Measurements from ENCODE around the gene C1S.
"Not testable (repeated sequence)": the region's sequence is repeated elsewhere in the genome, so short reads cannot be mapped to it uniquely, and the experiment has no call there.

C1S gene

DNA sequence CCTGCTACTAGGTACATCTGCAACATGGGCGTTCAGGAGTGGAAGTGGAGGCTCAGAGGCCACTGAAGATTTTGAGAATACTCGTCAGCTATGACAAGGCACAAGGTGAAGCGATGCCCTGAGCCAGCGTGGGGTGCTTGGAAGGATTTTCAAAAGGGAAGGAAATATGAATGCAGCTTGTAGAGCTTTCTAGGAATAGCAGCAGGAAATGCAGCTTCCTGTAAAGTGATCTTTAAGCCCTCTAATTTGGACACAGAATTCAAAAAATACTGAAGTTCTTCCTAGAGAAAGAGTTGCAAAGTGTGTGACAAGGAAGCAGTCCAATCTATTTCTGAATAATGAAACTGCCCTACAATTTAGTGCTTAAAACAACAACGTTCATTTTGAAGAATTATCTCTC lies 13.2 kb upstream of the C1S start:
- no peak for DNase-seq

DNA sequence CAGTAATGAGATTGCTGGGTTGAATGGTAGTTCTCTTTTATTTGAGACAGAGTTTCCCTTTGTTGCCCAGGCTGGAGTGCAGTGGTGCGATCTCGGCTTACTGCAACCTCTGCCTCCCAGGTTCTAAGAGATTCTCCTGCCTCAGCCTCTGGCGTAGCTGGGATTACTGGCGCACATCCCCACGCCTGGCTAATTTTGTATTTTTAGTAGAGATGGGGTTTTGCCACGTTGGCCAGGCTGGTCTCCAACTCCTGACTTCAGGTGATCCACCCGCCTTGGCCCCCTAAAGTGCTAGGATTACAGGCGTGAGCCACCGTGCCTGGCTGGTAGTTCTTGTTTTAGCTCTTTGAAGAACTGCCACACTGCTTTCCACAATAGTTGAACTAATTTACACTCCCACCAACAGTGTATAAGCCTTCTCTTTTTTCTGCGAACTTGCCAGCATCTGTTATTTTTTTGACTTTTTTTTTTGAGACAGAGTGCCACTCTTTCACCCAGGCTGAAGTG lies 11.0 kb upstream of the C1S start:
- not testable (repeated sequence) for DNase-seq

DNA sequence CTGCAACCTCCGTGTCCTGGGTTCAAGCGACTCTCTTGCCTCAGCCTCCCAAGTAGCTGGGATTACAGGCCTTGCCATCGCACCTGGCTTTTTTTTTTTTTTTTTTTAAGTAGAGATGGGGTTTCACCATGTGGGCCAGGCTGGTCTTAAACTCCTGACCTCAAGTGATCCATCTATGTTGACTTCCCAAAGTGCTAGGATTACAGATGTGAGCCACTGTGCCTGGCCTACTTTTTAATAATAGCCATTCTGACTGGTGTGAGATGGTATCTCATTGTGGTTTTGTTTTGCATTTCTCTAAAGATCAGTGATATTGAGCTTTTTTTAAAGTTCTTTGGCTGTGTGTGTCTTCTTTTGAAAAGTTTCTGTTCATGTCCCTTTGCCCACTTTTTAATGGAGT lies 10.5 kb upstream of the C1S start:
- DNase-seq, result not testable (repeated sequence)

DNA sequence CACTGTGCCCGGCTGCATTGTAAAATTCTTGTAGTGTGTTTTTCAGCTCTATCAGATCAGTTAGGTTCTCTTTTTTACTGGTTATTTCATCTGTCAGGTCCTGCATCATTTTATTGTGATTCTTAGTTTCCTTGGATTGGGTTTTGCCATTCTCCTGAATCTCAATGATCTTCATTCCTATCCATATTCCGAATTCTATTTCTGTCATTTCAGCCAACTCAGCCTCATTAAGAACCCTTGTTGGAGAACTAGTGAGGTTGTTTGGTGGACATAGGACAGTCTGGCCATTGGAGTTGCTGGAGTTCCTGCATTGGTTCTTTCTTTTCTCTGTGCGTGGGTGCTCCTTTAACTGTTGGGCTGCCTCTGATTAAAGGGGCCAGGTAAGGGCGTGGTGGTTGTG lies 5.6 kb upstream of the C1S start:
- no peak for DNase-seq

DNA sequence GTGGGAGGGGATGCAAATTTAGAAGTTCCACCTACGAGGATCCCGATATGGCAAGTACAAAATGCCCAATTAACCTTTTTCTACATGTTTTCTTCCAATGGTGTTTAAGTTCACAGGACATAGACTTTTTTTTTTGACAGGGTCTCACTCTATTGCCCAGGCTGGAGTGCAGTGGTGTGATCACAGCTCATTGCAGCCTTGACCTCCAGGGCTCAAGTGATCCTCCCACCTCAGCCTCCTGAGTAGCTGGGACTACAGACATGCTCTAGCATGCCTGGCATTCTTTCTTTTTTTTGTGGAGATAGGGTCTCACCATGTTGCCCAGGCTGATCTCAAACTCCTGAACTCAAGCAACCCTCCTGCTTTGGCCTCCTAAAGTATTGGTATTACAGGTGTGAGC lies 4.8 kb upstream of the C1S start:
- not testable (repeated sequence) for DNase-seq

DNA sequence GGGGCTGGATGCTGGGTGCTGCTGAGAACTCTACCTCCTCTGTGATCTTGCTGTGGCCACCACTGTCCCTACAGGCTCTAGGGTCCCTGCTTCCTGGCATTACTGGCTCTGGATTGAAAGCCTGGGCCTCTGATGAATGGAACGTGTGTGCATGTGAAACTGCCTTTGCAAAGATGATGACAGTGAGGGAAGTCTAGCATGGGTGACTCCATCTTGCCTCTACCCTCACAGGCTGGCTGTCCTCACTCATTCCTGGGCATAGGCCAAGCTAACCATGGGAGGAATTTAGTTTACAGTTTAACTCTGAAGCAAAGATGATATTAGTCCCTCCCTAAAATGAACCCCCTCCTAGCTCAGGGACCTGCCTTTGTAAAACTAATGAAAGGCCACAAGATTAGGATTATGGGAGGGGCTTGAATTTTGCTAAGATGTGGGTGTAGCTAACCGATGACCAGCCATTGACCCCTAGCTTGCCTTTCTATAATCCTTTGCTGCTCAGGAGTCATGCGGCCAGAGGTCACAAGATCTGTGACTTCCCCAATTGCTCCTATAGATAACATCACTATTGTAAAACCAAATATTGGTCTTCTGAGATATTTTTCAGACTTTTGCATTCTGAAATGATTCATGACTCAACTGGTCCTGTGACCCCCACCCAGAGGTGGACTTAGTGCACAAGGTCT lies 2.2 kb upstream of the C1S start:
- no peak for DNase-seq

DNA sequence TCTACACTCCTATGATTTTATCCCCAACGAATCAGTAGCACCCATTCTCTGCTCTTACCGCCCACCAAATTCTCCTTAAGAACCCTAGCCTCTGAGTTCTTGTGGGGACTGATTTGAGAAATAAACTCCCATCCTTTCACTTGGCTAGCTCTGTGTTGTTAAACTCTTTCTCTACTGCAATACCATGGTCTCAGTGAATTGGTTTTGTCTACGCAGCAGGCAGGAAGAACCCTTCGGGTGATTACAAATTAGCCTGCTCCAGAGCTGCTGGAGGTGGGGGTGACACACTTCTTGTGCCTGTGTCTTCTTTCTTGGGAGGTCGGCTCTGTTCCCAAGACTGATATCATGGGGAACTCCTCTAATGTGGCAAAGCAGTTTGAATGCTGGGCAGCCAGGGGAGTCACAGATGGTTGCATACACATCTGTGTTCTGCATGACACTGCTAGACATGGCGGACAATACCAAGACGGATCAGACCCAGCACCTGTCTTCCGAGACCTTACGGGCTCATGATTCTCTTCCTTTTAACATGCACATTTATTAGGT lies 1.6 kb upstream of the C1S start:
- DNase-seq, result no peak

DNA sequence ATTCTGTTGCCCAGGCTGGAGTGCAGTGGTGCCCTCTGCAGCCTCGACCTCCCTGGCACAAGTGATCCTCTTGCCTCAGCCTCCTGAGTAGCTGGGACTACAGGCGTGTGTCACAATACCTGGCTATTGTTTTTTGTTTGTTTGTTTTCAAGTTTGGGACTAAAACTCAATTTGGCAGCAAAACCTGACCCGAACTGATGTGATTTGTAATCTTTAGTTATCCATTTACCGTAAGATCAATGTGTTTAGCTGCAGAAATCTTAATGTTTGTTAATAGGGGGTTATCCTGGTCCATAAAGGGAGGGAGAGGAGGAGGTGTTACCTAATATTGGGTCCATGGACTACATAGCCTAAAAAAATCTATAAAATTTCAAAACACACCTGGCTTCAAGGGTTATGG lies 738 bp upstream of the C1S start:
- DNase-seq, result no peak

DNA sequence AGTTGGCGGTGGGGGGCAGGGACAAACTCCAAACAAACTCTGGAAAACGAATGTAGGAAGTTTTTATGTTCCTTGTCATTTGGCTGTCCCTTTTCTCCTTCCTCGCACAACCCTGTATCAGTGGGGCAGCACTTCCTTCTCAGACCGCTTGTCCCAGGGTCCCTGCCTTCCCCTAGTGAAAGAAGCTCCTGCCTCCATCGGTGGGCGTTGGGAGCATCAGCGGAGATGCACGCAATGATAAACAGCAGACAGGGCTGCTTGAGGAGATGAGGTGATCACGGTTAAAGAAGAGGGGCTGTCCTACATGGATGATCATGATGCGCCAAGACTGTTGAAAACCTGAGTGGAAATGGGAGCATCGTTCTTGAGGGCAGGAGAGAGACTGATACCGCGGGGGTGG lies 620 bp downstream of the C1S start:
- no peak for DNase-seq

DNA sequence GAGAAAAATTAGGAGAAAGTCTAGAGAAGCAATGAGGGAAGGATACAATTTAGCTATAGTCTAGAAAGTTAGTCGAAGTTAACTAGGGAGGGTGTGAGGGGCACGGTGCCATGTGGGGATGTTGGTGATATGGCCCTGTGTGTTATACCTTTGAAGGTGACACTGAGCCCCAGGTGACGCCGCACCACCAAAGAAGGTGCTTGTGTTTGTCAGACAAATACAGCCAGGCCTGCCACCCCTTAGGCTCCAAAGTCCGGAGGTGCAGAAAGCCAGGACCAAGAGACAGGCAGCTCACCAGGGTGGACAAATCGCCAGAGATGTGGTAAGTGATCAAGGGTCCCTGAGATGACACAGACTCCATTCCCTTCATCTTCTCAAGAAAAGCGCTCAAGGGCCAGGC lies 1.1 kb downstream of the C1S start:
- DNase-seq, result no peak

DNA sequence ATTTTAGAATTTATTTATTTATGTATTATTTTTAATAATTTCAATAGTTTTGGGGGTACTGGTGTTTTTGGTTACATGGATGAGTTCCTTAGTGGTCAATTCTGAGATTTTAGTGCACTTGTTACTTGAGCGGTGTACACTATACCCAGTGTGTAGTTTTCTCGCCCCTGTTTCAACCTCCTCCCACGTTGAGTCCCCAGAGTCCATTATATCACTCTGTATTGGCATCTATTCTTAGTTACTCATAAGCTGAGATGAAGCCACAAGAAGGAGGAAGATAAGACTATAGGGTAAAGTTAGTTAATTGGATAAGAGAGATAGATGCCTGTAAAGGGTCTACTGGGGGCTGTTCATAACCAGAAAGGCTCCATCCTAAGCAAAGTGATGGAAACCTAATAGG lies 4.0 kb downstream of the C1S start:
- no peak for DNase-seq

DNA sequence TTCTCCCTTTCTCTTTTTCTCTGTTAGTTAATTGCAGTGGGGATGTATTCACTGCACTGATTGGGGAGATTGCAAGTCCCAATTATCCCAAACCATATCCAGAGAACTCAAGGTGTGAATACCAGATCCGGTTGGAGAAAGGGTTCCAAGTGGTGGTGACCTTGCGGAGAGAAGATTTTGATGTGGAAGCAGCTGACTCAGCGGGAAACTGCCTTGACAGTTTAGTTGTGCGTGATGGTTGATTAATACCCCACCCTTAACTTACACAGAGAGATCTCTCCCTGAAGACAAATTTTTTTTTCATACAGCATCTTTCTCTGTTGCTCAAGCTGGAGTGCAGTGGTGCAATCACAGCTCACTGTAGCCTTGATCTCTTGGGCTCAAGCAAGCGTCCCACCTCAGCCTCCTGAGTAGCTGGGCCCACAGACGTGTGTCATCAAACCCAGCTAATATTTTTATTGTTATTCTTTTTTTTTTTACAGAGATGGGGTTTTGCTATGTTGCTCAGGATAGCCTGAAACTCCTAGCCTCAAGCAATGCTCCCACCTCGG lies 4.6 kb downstream of the C1S start:
- DNase-seq, result no peak

DNA sequence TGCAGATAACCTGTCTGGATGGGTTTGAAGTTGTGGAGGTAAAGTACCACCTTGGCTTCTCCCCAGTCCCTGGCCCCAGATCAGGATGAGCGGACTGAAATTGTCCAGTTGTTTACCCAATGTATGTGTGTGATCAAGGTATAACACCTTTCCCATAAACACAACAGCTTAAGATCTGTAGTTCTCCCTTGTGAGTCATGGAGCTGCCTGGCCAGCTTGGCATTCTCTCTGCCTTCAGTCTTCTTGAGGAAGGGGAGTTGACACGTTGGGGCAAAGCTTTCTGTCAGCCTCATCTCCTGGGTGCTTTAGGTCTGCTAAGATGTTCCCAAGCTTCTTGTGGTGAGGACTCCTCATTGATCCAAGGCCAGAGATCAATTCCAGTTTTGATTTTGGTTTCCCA lies 6.1 kb downstream of the C1S start:
- no peak for DNase-seq

DNA sequence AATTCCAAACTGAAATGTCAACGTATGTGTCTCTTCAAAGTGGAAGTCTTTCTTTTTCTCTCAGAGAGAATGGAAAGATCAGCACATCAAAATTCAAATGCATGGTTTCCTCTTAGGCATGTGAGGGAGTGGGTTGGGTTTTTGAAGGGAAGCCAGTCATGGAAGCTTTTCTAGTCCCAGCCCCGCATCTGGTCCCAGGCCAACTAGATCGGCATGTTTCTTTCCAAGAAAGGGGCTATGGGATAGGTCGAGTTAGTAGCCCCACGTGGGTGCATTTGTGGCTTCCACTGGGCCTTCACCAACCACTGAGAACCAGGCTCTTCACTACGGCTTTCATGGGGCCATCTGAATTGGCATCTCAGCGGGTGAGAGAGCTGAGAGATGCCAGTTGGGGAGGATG lies 6.6 kb downstream of the C1S start:
- DNase-seq, result no peak

DNA sequence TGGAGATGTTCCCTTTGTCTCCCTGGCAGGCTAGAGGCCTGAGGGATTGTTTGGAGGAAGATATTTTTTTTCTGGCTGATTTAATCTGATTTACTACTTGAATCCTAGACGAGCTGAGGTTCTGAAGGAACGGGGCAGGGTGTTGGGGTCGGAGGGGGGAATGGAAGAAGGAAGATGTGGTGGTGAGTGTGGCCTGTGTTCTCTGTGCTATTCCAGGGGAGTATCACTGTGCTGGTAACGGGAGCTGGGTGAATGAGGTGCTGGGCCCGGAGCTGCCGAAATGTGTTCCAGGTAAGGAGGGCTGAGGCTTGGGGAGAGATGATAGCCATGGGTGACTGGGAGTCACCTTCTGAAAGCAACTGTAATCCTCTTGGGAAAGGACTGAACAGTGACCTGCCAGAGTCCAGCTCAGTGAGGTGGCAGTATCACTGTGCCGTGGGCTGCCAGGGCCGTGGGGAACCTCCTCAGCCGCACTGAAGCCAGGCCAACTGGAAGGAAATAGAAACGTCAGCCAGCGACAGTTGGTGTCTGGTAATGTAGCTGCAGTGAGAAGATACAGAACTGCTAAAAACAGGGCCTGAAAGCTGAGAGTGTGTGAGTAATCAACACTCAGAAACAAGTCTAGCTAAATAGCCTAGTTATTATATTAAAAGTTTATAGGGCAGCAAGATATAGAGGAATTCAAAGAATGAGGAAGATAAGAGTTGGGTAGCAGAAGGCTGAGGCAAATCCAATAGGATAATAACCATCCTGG lies 7.9 kb downstream of the C1S start:
- no peak for DNase-seq

DNA sequence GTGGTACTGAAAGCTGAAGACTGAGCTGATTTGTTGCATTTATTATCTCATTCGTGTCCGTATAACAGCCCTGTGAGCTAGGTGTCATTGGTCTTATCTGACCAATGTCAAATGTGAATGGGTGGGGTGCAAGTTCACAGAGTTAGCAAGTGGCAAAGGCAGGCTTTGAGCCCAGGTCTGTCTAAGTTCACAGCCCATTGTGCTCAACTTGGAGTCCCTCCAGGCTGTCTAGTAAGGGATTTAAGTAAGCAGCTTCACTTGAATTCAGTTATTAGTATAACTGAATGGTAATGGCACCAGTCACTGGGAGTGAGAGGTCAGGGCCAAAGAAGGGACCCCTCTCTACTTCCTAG lies 8.5 kb downstream of the C1S start:
- DNase-seq, result no peak

DNA sequence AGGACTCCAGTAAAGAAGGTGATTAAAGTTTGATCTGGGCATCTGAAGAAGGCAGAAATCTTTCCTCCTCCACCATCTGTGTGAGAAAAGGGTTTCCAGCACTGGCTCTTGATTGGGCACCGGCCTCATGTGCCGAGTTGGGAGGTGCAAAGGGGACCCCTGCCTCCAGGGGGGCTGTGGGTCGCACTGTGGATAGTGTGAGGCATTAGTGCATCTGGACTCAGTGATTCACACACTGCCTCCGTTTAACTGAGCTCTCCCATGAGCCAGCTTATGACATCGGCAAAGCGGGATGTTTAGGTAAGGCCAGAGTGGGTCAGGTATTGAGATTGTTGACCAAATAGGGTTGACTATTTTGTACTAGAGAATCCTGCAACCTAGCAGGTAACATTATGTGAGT lies 8.9 kb downstream of the C1S start:
- no peak for DNase-seq

DNA sequence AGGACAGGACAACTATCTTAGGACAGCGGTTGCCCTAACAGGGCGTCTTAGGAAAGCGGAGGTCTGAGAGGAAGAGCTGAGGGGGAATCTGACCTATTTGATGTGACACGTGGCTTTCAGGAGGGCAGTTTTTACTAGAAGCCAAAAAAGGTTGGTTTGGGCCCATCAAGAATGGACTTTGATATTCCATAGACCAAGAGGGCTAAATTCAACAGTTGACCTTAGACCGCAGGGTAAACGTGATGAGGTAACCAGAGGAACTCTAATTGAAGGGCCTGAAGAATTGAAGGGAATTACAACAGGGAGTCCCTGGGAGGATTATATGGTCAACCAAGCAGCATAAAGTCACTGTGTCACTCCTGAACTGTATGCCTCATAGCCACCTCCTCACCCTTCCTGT lies 11.5 kb downstream of the C1S start:
- DNase-seq, result no peak

DNA sequence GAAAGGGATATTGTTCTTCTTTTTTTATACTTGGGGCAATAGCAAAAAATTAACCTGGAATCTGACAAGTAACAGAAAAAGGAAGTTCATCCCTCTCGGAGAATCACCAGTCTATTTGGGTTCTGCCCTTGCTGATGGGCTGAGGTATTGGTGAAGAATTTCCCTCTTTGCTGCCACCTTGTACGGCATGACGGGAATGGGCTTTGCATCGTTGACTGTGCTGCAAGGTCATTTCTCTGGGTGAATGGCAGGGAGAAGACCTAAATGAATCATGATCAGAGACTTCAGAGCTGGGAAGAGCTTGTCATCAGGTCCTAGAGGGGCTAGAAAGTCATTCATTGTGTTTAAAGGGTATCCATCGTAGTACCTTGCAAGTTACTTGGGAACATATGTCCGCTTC lies 12.0 kb downstream of the C1S start:
- DNase-seq, result no peak

DNA sequence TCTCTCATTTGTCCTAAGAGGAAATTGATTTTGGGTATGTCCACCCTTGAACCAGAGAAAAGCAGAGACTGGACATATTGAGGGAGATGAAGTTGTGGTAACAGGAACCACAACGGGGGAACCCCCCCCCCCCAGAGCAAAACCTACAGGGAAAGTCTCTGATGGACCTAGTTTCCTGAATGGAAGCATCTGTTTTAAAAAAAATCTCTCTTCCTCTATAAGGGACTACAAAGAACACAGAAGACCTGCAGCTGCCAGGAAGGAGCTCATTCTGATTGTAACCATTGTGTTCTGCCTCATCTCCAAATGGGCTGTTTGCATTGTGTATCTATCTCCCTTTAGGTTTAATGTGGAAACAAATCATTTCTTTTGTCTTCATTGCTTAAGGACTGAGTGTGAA lies 13.4 kb downstream of the C1S start:
- no peak for DNase-seq

DNA sequence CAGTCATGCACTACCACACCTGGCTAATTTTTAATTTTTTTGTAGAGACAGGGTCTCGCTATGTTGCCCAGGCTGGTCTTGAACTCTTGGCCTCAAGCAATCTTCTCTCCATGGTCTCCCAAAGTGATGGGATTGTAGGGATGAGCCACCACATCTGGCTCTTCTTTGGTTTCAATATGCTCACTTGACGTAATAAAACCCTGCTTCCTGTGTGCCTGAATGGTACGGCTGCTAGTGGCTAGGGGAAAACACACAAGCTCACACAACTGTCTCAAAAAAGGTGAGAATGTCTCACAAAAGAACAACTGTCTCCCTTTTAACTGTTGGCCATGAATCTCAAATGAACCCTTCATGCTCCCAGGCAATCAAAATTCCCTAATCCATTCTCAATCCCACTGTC lies 15.0 kb downstream of the C1S start:
- DNase-seq, result no peak

DNA sequence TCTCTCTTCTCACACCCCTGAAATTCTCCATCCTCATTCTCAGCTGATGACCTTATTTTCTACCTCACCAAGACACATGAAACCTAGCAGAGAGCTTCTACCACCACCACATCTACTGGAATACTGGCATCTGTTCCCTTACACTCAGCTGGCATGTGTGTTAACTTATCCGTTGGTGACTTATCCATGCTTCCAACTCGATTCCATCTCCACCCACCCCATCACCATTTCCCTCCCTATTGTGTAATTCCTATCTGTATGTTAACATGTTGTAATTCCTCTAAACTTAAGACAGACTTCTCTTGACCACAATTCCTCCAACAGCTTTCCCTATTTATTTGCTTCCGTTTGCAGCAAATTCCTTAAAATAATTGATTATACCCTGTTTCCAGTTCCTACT lies 15.4 kb downstream of the C1S start:
- DNase-seq, result no peak

DNA sequence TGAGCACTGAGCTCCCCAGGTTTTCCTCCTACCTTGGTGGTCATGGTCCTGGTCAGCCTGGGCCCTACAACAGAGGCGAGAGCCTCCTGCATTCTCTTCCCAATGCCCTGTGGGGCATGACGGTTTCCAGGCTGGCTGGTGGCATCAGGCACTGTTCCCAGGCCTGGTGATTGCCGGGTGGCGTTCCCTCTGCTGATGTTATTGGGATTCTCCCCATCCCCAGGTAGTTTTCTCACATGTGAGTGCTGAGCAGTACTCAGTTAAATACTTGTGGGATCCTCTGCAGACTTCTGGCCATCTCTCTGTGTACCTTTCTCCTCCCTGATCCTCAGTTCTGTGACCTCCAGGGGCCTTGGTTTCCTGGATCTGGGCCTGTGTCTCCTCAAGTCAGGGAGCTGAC lies 16.0 kb downstream of the C1S start:
- no peak for DNase-seq

DNA sequence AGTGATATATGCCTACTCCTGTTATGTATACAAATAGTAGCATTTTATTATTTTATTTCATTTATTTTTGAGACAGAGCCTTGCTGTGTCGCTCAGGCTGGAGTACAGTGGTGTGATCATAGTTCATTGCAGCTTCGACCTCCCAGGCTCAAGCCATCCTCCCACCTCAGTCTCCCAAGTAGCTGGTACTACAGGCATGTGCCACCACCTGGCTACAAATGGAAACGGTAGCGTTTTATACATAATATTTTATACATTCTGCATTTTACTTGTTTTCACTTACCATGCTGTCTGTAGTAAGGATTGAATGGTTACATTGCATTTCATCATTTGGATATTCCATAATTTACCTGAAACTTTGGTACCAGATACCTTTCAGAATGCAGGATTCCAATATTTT lies 17.6 kb downstream of the C1S start:
- DNase-seq, result no peak

DNA sequence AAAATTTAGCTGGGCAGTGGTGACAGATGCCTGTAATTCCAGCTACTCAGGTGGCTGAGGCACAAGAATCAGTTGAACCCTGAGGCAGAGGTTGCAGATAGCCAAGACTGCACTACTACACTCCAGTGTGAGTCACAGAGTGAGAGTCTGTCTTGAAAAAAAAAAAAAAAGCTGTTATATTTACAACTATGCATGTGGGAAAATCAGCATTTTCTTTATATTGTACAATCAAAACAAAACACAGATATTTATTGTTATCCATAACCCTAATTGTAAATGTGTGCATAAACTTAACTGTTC lies 19.3 kb downstream of the C1S start:
- DNase-seq, result no peak
